ENCODE data around the gene HLA-DQA1. TPM values are rescaled to one million over a fixed set of nuclear protein-coding genes. Genes with fewer than 3 reads are reported as not detected.
"Not testable (repeated sequence)": the region's sequence is repeated elsewhere in the genome, so short reads cannot be mapped to it uniquely, and the experiment has no call there.

HLA-DQA1 gene
- total RNA-seq, 1 donor from 2014 or later: not detected

- Mint-ChIP-seq H3K27ac (no peak overlapping the region), H3K4me3 (no peak overlapping the region), H3K36me3 (no peaks in the 10 kb centered on the region), H3K9me3 (no peaks in the 10 kb centered on the region), H3K4me1 (ENCODE audit: unreplicated experiment) (no peaks in the 10 kb centered on the region), H3K27me3 (peaks cover 17% of the 10 kb centered on the region)
- no peak for TF ChIP-seq CTCF (conservative IDR thresholded peaks at IDR 0.05)
- DNase-seq (ENCODE audit: extremely low spot score, unreplicated experiment): no peak
These were observed 5.5 kb downstream of the HLA-DQA1 start for GRCh38 chr6:32642720-32643106.

- Mint-ChIP-seq H3K9me3 (no peaks in the 10 kb centered on the region), H3K36me3 (no peaks in the 10 kb centered on the region), H3K27me3 (peaks cover 12% of the 10 kb centered on the region), H3K4me1 (ENCODE audit: unreplicated experiment) (no peaks in the 10 kb centered on the region), H3K27ac (no peak overlapping the region), H3K4me3 (no peak overlapping the region)
- no peak for TF ChIP-seq CTCF (conservative IDR thresholded peaks at IDR 0.05)
- no peak for DNase-seq (ENCODE audit: extremely low spot score, unreplicated experiment)
These were observed 6.7 kb downstream of the HLA-DQA1 start for GRCh38 chr6:32643904-32644303.

- DNase-seq (ENCODE audit: extremely low spot score, unreplicated experiment): no peak
- H3K4me3 Mint-ChIP-seq: no peak overlapping the region
- H3K27ac Mint-ChIP-seq: no peak overlapping the region
- no peaks in the 10 kb centered on the region for H3K36me3 Mint-ChIP-seq
- H3K9me3 Mint-ChIP-seq: no peaks in the 10 kb centered on the region
- peaks cover 5% of the 10 kb centered on the region for H3K27me3 Mint-ChIP-seq
- H3K4me1 Mint-ChIP-seq (ENCODE audit: unreplicated experiment): no peaks in the 10 kb centered on the region
- no peak for TF ChIP-seq CTCF (conservative IDR thresholded peaks at IDR 0.05)
These were observed 8.0 kb downstream of the HLA-DQA1 start for GRCh38 chr6:32645047-32645703.

GRCh38 chr6:32655203-32655710, 18.1 kb downstream of the HLA-DQA1 start:
- no peak for TF ChIP-seq CTCF (conservative IDR thresholded peaks at IDR 0.05)
- Mint-ChIP-seq H3K36me3 (peaks cover 6% of the 10 kb centered on the region), H3K4me3 (no peak overlapping the region), H3K27ac (no peak overlapping the region), H3K9me3 (peaks cover 7% of the 10 kb centered on the region), H3K4me1 (ENCODE audit: unreplicated experiment) (no peaks in the 10 kb centered on the region), H3K27me3 (peaks cover 25% of the 10 kb centered on the region)
- DNase-seq (ENCODE audit: extremely low spot score, unreplicated experiment): no peak

- H3K27me3 Mint-ChIP-seq: peaks cover 31% of the 10 kb centered on the region
- not testable (repeated sequence) for H3K4me1 Mint-ChIP-seq (ENCODE audit: unreplicated experiment); H3K9me3 Mint-ChIP-seq; DNase-seq (ENCODE audit: extremely low spot score, unreplicated experiment); H3K36me3 Mint-ChIP-seq; H3K27ac Mint-ChIP-seq; H3K4me3 Mint-ChIP-seq
These were observed 20.1 kb downstream of the HLA-DQA1 start for GRCh38 chr6:32657329-32657728.

GRCh38 chr6:32657819-32658218, 20.6 kb downstream of the HLA-DQA1 start:
- H3K27ac Mint-ChIP-seq; H3K4me1 Mint-ChIP-seq (ENCODE audit: unreplicated experiment); H3K9me3 Mint-ChIP-seq; H3K36me3 Mint-ChIP-seq; H3K4me3 Mint-ChIP-seq; DNase-seq (ENCODE audit: extremely low spot score, unreplicated experiment): not testable (repeated sequence)
- H3K27me3 Mint-ChIP-seq: peaks cover 36% of the 10 kb centered on the region

Measured in type B pancreatic cell (in vitro differentiated cells).